Measurements from ENCODE around the gene ELFN2.

Gene ELFN2

GRCh38 chr22:37427711-37428635, 694 bp upstream of the ELFN2 start:
- peak overlapping the region; percentile 66 for H3K4me3 ChIP-seq
- H3K27ac ChIP-seq = no peak overlapping the region
- TF ChIP-seq CTCF (IDR thresholded peaks at IDR 0.05) = no peak
- DNase-seq (ENCODE audit: low spot score) = no peak

- no peak for TF ChIP-seq CTCF (IDR thresholded peaks at IDR 0.05)
- H3K27ac ChIP-seq = no peak overlapping the region
- no peak for DNase-seq (ENCODE audit: low spot score)
- H3K4me3 ChIP-seq = peak overlapping the region; percentile 66
Observed at GRCh38 chr22:37426706-37427134, 559 bp downstream of the ELFN2 start.

GRCh38 chr22:37425800-37426705, 1.2 kb downstream of the ELFN2 start:
- H3K27ac ChIP-seq = no peak overlapping the region
- H3K4me3 ChIP-seq = peak overlapping the region; percentile 66
- no peak for TF ChIP-seq CTCF (IDR thresholded peaks at IDR 0.05)
- no peak for DNase-seq (ENCODE audit: low spot score)

- H3K4me3 ChIP-seq = no peak overlapping the region
- no peak for DNase-seq (ENCODE audit: low spot score)
- no peak for TF ChIP-seq CTCF (IDR thresholded peaks at IDR 0.05)
- H3K27ac ChIP-seq = no peak overlapping the region
Observed at GRCh38 chr22:37425369-37425768, 1.9 kb downstream of the ELFN2 start.

- no peak for DNase-seq (ENCODE audit: low spot score)
- TF ChIP-seq CTCF (IDR thresholded peaks at IDR 0.05) = no peak
- H3K4me3 ChIP-seq = no peak overlapping the region
- H3K27ac ChIP-seq = no peak overlapping the region
Observed at GRCh38 chr22:37423283-37423682, 4.0 kb downstream of the ELFN2 start.

GRCh38 chr22:37421468-37421877, 5.8 kb downstream of the ELFN2 start:
- TF ChIP-seq CTCF (IDR thresholded peaks at IDR 0.05) = no peak
- Histone ChIP-seq H3K4me3 (no peak overlapping the region), H3K27ac (no peak overlapping the region)
- DNase-seq (ENCODE audit: low spot score) = no peak
